Esophagus muscularis mucosa (tissue), 4 donors: ENCODE data around the gene PTCRA. TPM values are rescaled to one million over a fixed set of nuclear protein-coding genes. Genes with fewer than 3 reads are reported as not detected.

Source experiments
- DNase-seq: peaks from one replicate; pipeline ENCODE4 v3.0.0-alpha.2; 2017; ENCODE audit errors: extremely low spot score
- H3K27ac ChIP-seq, 4 donors: fragments of 200-600 bp; sonication (generic); replicated peaks in 1 of 4; 1 replicate in 3 of 4; 2 replicates in 1 of 4; pipeline ENCODE4 v1.5.1; 2016 to 2019; ENCODE audit warnings: mild to moderate bottlenecking in 1 of 4
- H3K27me3 ChIP-seq, 4 donors: fragments of 200-600 bp; sonication (generic); one replicate each; pipeline versions ENCODE4 v1.5.1 to v1.6.0; 2016 to 2019
- H3K36me3 ChIP-seq, 4 donors: fragments of 200-600 bp; sonication (generic); one replicate each; pipeline ENCODE4 v1.5.1; 2016 to 2019
- H3K4me1 ChIP-seq, 4 donors: fragments of 200-600 bp; sonication (generic); one replicate each; pipeline ENCODE4 v1.5.1; 2016 to 2019
- H3K4me3 ChIP-seq, 4 donors: fragments of 200-600 bp; sonication (generic); 1 replicate in 2 of 4; 2 replicates in 2 of 4; pipeline ENCODE4 v1.5.1; 2016 to 2019; ENCODE audit warnings: mild to moderate bottlenecking in 4 of 4, moderate library complexity in 1 of 4
- H3K9me3 ChIP-seq, 4 donors: fragments of 200-600 bp; sonication (generic); 1 replicate in 3 of 4; 2 replicates in 1 of 4; pipeline ENCODE4 v1.5.1; 2016 to 2019
- CTCF ChIP-seq, 3 experiments: fragments of 200-600 bp in 2 of 3; fragments of 450-650 bp in 1 of 3; sonication (generic) in 2 of 3; IDR thresholded peaks; one replicate each; pipeline ENCODE4 v1.5.1; 2017 to 2019; ENCODE audit warnings: antibody characterized with exemption in 3 of 3, mild to moderate bottlenecking in 2 of 3, moderate library complexity in 1 of 3
- EP300 ChIP-seq: sonication (generic); formaldehyde crosslinking; IDR thresholded peaks from one replicate; pipeline ENCODE4 v1.6.1; 2017; ENCODE audit warnings: antibody characterized with exemption
- POLR2A ChIP-seq: fragments of 450-650 bp; IDR thresholded peaks from one replicate; pipeline ENCODE4 v1.6.1; 2017; ENCODE audit warnings: antibody characterized with exemption, moderate library complexity, mild to moderate bottlenecking, low read depth
- POLR2AphosphoS5 ChIP-seq, 2 donors: sonication (generic); formaldehyde crosslinking; IDR thresholded peaks; one replicate each; pipeline ENCODE4 v1.6.1; 2017; ENCODE audit warnings: antibody characterized with exemption in 2 of 2
- WGBS: methylation state at CpG from one replicate; pipeline ENCODE4 v1.1.5; 2018; 5-methylcytosine and 5-hydroxymethylcytosine counted together
- intact Hi-C: fragments of 100-400 bp; cut with DNase I; formaldehyde crosslinking; loops from one replicate; pipeline ENCODE4 v1.15.1; 2023
- total RNA-seq, 4 donors: library from RNA; depleted of rRNA; stranded (reverse); fragments of >200 nt; gene quantifications; one replicate each; pipeline versions ENCODE4 v1.1.0 to v1.2.1, GENCODE V29; 2016

PTCRA gene
- total RNA-seq, 4 donors from 2014 or later, result 0.50 TPM; not detected in 3

- intact Hi-C loops, result no loop called here
- Histone ChIP-seq H3K27me3 (no peaks in the 10 kb centered on the region), H3K4me3 (no peak overlapping the region), H3K36me3 (peaks cover 10 to 46% (median 33%) of the 10 kb centered on the region in 4 donors), H3K9me3 (no peaks in the 10 kb centered on the region), H3K27ac (no peak overlapping the region), H3K4me1 (peaks cover 0 to 11% (median 5%) of the 10 kb centered on the region in 4 donors)
- DNase-seq, result no peak
- 82% methylated on average over 4 of the region's 4 CpGs for WGBS
- no peak for TF ChIP-seq CTCF (IDR thresholded peaks at IDR 0.05)
- no peak for TF ChIP-seq POLR2AphosphoS5 (IDR thresholded peaks at IDR 0.05)
- TF ChIP-seq EP300, result no peak
- no peak for TF ChIP-seq POLR2A
Observed at GRCh38 chr6:42970871-42971612, 55.2 kb downstream of the PTCRA start.

GRCh38 chr6:42971746-42972327 lies 56.0 kb downstream of the PTCRA start:
- Histone ChIP-seq H3K4me3 (no peak overlapping the region), H3K9me3 (no peaks in the 10 kb centered on the region), H3K36me3 (peaks cover 3 to 38% (median 25%) of the 10 kb centered on the region in 4 donors), H3K4me1 (peaks cover under 1 to 19% (median 13%) of the 10 kb centered on the region in 4 donors), H3K27me3 (no peaks in the 10 kb centered on the region), H3K27ac (no peak overlapping the region)
- 90% methylated on average over 2 of the region's 3 CpGs for WGBS
- no peak for DNase-seq
- TF ChIP-seq POLR2AphosphoS5 (IDR thresholded peaks at IDR 0.05), result no peak
- no peak for TF ChIP-seq EP300
- TF ChIP-seq CTCF (IDR thresholded peaks at IDR 0.05), result no peak
- no peak for TF ChIP-seq POLR2A
- intact Hi-C loops, result no loop called here

GRCh38 chr6:42973926-42974325 lies 58.1 kb downstream of the PTCRA start:
- 69% methylated on average over 3 of the region's 3 CpGs for WGBS
- H3K4me3 ChIP-seq, result no peak overlapping the region
- H3K4me1 ChIP-seq, result peaks cover 12 to 37% (median 28%) of the 10 kb centered on the region in 4 donors
- peaks cover 3 to 17% (median 11%) of the 10 kb centered on the region in 4 donors for H3K36me3 ChIP-seq
- H3K27ac ChIP-seq, result no peak overlapping the region
- no peak for TF ChIP-seq EP300
- TF ChIP-seq POLR2AphosphoS5 (IDR thresholded peaks at IDR 0.05), result no peak
- TF ChIP-seq POLR2A, result no peak
- no peak for TF ChIP-seq CTCF (IDR thresholded peaks at IDR 0.05)
- intact Hi-C loops, result no loop called here
- H3K27me3 ChIP-seq, result no peaks in the 10 kb centered on the region
- no peak for DNase-seq
- H3K9me3 ChIP-seq, result no peaks in the 10 kb centered on the region

- H3K27me3 ChIP-seq, result no peaks in the 10 kb centered on the region
- intact Hi-C loops, result no loop called here
- WGBS, result 91% methylated on average over 5 of the region's 5 CpGs
- H3K36me3 ChIP-seq, result peaks cover 0 to 9% (median 3%) of the 10 kb centered on the region in 4 donors
- DNase-seq, result no peak
- H3K4me3 ChIP-seq, result no peak overlapping the region
- TF ChIP-seq EP300 (no peak), POLR2AphosphoS5 (IDR thresholded peaks at IDR 0.05) (no peak), POLR2A (no peak), CTCF (IDR thresholded peaks at IDR 0.05) (no peak)
- no peaks in the 10 kb centered on the region for H3K9me3 ChIP-seq
- H3K27ac ChIP-seq, result no peak overlapping the region
- H3K4me1 ChIP-seq, result peaks cover 18 to 45% (median 35%) of the 10 kb centered on the region in 4 donors
Observed at GRCh38 chr6:42974919-42975505, 59.2 kb downstream of the PTCRA start.

Other genes starting within 250 kb of the PTCRA start
- 1 to 10 TPM in 2 of 4 donors, under 1 TPM in 2; 0.42 to 2.0 (median 0.90) TPM for gene PRPH2, start 193.5 kb upstream of the PTCRA start, total RNA-seq
- gene TBCC, start 169.9 kb upstream of the PTCRA start, total RNA-seq, result 10 to 100 TPM; 33.2 to 41.9 (median 38.5) TPM
- 10 to 100 TPM; 18.2 to 27.9 (median 23.4) TPM for gene BICRAL, start 134.0 kb upstream of the PTCRA start, total RNA-seq
- gene RPL7L1, start 36.4 kb upstream of the PTCRA start, total RNA-seq, result 10 to 100 TPM; 66.8 to 82.2 (median 76.9) TPM
- gene CNPY3, start 13.4 kb downstream of the PTCRA start, total RNA-seq, result 10 to 100 TPM; 24.5 to 39.6 (median 34.3) TPM
- 1 to 10 TPM in 3 of 4 donors, not detected in 1; 2.3 to 4.5 (median 3.6) TPM for gene GNMT, start 44.7 kb downstream of the PTCRA start, total RNA-seq
- 10 to 100 TPM; 13.4 to 31.3 (median 21.8) TPM for gene PEX6, start 63.1 kb downstream of the PTCRA start, total RNA-seq
- 10 to 100 TPM; 35.3 to 48.2 (median 42.4) TPM for gene PPP2R5D, start 68.5 kb downstream of the PTCRA start, total RNA-seq
- 10 to 100 TPM; 51.5 to 71.2 (median 62.8) TPM for gene MEA1, start 97.9 kb downstream of the PTCRA start, total RNA-seq
- gene KLHDC3, start 98.2 kb downstream of the PTCRA start, total RNA-seq, result 100 to 1,000 TPM in 2 of 4 donors, 10 to 100 TPM in 2; 88.0 to 175 (median 98.1) TPM
- 10 to 100 TPM; 43.2 to 65.2 (median 51.4) TPM for gene RRP36, start 105.6 kb downstream of the PTCRA start, total RNA-seq
- 10 to 100 TPM in 3 of 4 donors, 1 to 10 TPM in 1; 8.4 to 19.6 (median 14.4) TPM for gene CUL7, start 137.8 kb downstream of the PTCRA start, total RNA-seq
- 10 to 100 TPM; 25.2 to 43.6 (median 28.1) TPM for gene MRPL2, start 143.4 kb downstream of the PTCRA start, total RNA-seq
- gene KLC4, start 143.6 kb downstream of the PTCRA start, total RNA-seq, result 10 to 100 TPM; 22.9 to 37.4 (median 27.4) TPM
- gene PTK7, start 160.3 kb downstream of the PTCRA start, total RNA-seq, result 10 to 100 TPM in 1 of 4 donors, 1 to 10 TPM in 3; 6.8 to 10.8 (median 8.0) TPM